Hindlimb muscle (tissue), 1 donor: ENCODE data around the gene MGAT5B. TPM values are rescaled to one million over a fixed set of nuclear protein-coding genes. Genes with fewer than 3 reads are reported as not detected.
"Not testable (repeated sequence)": the region's sequence is repeated elsewhere in the genome, so short reads cannot be mapped to it uniquely, and the experiment has no call there.

ENCODE experiments used
- DNase-seq: peaks from one replicate; pipeline ENCODE4 v3.0.0-alpha.2; 2013
- polyA plus RNA-seq: library from polyadenylated mRNA; unstranded; fragments of 120-200 nt; gene quantifications from one replicate; pipeline ENCODE4 v1.2.1, GENCODE V29; 2013; ENCODE audit not compliant: insufficient read length

The MGAT5B gene, protein sequence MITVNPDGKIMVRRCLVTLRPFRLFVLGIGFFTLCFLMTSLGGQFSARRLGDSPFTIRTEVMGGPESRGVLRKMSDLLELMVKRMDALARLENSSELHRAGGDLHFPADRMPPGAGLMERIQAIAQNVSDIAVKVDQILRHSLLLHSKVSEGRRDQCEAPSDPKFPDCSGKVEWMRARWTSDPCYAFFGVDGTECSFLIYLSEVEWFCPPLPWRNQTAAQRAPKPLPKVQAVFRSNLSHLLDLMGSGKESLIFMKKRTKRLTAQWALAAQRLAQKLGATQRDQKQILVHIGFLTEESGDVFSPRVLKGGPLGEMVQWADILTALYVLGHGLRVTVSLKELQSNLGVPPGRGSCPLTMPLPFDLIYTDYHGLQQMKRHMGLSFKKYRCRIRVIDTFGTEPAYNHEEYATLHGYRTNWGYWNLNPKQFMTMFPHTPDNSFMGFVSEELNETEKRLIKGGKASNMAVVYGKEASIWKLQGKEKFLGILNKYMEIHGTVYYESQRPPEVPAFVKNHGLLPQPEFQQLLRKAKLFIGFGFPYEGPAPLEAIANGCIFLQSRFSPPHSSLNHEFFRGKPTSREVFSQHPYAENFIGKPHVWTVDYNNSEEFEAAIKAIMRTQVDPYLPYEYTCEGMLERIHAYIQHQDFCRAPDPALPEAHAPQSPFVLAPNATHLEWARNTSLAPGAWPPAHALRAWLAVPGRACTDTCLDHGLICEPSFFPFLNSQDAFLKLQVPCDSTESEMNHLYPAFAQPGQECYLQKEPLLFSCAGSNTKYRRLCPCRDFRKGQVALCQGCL
- polyA plus RNA-seq, result 1.0 TPM

DNA sequence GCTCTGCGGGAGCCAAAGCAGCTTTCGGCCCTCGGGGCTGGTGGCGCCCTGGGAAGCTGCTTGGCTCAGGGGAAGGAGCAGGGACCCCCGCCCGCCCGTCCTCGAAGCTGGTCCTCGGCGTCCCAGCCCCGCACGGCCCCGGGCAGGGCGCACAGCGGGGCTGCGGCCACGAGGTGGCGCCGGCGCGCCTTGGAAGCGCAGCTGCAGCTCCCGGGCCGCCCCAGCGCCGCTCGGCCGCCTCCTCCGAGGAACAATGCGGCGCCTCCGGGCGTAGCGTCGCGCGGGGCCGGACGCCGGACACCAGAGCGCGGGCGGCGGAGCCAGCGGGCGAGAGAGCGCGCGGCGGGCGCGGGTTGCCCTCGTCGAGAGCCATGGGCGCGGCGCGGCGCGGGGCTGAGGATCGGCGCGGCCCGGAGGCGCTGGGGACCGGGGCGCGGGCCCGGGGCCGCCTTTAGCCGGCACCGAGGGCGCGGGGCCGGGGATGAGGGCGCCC is at the start of gene MGAT5B:
MGAT5B (plus strand) TSS at position 229 of the 493 bp plus-strand sequence. CDS start 626 bp downstream, outside the sequence.
- peak; percentile 90 for DNase-seq

DNA sequence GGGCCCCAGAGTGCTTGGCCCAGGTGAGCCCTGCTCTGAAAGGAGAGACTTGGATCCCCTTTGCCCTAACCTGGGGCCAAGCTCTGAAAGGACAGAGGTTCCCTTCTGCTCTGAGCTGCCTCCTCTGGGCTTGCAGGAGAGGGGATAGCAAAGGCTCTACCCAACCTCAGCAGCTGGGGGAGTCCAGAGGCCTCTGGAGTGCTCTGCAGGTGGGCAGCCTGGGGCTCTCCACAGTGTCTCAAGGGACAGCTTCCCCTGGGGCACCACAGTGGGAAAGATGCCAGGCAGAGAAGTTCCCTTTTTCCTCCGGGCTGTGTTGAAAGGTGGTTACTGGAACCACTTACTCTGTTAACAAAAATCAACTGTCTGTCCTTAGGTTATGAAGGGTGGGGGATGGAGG is 48.2 kb upstream of the MGAT5B start:
- DNase-seq, result no peak

DNA sequence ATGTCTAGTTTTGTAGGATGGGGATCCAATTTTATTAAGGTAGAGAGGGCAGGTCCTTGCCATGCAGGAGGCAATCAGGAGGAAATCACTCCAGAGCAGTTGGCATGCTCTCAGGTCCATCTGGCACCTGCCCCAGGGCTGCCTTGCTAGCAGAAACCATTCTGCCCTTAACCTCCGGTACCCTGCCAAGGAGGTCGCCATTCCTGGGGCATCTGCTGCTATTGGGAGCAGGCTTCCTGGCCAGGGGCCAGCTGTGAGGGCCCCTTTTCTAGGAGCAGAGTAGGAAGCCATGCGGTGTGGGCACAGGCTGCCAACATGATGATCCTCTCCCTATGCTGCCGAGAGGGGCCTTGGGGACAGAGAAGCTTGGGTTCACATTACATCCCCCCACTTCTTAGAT is 47.6 kb upstream of the MGAT5B start:
- no peak for DNase-seq

DNA sequence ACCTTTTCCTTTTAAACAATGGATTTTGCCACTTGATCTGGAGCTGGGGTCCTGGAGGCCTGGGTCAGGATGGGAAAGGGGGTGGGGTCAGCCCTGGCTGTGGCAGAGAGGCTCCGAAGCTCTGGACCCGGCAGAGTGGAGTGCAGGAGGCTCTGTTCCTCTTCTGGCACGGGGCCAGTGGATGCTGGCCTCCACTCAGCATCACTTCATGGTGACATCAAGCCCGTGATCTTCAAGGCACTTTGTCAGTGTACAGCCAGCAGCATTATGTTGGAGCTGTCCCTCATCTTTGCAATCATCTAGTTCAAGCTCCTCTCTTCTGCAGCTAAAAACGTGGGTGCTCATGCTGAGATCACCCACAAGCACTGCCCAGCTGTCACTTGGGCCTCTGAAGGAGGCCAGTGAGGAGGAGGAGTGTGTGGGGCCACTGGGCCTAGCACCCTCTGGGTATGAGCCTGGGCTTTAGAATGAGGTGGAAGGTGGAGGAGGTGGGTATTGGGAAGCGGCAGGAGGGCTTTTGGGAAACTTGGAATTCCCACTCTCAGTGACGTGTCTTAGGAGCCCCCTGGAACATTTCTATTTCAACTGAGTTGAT is 45.9 kb upstream of the MGAT5B start:
- no peak for DNase-seq

DNA sequence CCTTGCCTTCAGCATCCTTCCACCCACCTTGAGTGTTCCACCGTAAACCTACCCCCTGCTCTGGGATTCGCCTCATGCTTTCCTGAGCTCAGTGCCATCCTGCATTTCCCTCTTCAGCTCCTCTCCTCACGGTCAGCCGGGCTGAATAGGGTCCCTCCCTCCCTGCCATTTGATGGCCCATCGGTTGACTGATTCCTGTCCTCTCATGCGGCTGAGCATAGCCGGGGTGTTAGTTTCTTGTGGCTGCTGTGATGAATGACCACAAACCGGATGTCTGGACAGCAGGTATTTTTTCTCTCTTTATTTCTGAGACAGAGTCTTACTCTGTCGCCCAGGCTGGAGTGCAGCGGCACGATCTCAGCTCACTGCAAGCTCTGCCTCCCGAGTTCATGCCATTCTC is 44.1 kb upstream of the MGAT5B start:
- DNase-seq, result no peak

DNA sequence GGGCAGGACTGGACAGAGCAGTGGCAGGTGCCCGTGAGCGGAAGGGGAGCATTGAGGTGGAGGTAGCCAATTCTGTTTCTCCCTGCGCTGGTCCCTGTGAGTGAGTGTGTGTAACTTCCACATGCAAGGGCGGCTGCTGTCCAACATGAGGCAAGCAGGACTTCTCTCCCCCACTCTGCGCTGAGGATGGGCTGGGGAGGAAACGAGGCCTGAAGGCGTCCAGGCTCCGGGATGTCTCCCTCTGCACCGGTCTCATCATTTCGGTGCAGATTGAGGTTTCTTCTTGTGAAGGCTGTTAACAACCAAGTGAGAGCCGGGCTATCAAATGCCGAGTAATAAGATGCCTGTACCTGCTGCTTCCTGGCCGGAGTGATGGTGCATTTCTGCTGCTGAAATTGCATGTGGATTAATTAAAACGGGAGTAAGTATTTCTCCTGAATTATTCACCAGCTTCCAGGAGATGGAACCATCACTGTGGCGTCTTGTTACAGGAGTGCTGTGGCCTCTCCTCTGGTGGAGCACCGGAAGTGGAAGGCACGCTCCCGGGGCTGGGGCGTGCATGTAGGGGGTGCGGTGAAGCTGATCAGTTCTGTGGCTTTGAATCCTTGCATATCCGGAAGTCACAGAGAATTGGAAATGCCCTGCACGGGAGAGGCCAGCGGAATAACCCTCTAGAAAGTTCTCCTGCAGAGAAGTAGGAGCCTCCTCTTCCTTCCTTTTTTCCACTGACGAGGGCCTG is 41.7 kb upstream of the MGAT5B start:
- no peak for DNase-seq

DNA sequence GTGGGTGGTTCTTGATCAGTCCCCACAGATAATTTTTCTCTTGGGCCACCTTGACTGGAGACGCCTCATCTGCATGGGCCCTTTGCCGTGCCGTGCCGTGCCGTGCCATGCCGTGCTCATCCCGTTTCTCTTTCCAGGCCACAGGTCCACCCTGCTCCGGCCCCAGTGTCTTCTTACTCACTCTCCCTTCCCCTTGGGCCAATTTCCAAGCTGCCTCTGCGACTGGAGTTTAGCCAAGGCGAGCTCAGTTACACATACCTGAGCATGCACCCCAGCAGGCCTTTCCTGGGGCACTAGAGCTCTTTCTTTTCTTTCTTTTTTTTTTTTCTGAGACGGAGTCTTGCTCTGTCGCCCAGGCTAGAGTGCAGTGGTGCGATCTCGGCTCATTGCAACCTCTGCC is 40.5 kb upstream of the MGAT5B start:
- no peak for DNase-seq

DNA sequence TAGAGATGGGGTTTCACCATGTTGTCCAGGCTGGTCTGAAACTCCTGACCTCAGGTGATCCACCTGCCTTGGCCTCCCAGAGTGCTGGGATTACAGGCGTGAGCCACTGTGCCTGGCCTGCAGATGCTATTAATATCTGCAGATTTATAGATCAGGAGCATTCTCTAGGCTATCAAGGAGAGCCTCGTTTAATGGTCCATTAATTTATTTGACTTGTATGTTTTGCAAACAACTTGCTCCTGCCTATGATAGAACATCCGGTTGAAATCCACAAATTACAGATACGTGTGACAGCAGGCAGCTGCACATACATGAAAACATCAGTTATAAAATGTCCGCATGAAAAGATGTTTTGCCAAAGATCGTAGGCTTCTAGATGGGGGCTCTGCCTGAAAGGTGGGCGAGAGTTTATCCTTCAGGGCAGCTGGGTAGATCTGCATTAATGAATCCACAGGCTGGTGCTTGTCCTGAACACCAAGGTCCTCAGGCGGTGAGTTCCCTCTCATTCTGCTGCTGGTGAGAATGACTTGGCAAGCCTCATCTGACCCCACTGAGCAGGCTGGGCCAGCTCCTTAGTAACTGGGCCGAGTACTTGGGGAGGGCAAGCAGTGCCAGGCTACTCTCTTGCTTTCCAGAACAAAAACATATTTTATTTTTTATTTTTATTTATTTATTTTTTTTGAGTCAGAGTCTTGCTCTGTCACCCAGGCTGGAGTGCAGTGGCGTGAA is 37.1 kb upstream of the MGAT5B start:
- no peak for DNase-seq

DNA sequence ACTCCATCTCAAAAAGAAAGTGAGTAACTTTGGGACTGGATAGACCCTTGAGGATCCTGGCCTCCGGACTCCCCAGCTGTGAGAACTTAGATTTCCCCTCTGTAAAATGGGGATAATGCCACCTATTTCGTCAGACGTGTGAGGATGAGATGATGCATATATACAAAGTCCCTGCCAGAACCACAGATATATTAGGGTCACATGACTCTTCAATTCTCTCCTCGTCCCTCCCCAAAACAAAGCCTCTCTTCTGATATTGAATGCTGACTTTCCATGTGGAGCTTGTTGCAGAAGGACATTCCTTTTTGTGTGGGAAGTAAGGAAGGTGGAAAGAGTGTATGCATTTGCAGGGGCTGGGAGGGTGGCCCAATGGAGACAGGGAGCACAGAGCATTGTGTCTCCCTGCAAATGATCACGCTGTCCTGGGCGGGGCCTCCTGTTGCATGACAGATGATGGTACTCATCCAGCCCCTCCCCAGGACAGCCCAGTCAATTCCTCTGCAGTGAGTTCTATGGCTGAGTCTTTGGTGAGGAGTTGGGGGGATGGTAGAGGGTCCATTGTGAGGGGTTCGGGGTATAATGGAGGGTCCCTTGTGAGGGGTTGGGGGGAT is 35.1 kb upstream of the MGAT5B start:
- no peak for DNase-seq

DNA sequence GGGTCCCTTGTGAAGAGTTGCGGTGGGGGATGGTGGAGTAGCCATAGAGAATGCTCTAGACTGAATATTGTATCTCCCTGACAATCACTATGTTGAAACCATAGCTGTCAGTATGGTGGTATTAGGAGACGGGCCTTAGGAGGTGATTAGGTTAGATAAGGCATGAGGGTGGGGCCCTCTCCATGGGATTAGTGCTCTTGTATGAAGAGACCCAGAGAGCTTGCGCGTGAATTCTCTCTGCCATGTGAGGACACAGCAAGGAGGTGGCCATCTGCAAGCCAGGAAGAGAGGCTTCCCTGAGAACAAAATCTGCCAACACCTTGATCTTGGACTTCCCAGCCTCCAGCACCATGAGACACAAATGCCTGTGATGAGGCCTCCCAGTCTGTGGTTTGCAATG is 34.5 kb upstream of the MGAT5B start:
- DNase-seq, result no peak

DNA sequence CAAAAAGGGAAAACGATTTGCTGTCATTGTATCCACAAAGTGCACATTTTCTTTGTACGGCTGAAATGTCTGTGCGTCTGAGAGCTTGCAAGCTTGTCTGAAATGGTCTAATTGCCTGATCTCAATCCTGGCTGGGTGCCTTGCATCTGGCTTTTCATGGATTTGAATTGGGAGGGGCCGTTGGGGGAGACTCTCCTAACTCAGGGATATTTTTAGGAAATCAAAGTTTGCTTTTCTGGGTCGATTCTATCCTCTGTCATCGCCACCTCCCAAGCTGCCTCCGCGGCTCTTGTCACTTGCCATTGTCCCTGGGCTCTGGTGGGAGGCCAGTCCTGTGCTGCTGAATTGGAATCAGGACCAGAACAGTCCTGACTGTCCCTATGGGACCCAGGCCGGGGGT is 33.3 kb upstream of the MGAT5B start:
- DNase-seq, result peak; percentile 65

DNA sequence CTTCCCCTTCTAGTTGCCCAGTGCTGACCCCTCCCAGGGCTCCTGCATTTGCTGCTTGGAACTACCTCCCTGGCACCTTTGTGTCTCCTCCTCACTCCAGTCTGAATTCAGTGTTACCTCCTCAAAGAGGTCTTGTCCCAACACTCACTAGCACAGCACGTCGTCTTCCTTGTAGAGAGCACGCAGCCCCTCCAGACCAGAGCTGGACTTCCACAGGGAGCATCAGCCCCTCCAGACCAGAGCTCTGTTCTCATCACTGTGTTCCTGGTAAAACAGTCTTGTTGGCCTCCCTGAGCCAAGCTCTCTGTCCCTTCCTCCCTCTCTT is 27.8 kb upstream of the MGAT5B start:
- no peak for DNase-seq

DNA sequence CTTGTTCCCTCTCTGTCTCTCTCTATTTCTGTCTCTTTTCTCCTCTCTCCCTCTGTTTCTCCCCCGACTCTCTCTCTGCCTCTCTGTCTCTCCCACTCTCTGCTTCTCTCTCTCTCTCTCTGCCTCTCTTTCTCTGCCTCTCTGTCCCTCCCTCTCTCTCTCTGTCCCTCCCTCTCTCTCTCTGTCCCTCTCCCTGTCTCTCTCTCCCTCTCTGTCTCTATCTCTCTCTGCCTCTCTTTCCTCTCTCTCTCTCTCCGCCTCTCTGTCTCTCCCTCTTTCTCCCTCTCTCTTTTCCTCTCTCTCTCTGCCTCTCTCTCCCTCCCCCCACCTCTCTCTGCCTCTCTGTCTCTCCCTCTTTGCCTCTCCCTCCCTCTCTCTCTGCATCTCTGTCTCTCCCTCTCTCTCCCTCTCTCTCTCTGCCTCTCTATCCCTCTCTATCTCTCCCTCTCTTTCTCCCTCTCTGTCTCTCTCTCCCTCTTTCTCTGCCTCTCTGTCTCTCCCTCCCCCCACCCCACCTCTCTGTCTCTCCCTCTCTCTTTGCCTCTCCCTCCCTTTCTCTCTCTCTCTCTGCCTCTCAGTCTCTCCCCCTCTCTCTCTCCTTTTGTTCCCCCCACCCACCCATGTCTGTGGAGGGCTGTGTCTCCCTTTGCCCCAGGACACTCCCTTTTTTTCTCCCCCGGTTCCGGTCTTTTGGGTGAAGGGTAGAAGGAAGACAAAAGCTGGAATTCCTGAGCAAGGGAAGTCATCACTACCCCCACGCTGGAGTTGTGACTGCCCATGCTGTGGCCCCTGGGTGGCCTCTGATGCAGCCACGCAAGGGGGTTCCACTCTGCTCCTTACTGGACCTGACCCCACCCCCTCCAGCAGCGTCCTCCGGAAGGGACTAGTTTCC is 27.1 kb upstream of the MGAT5B start:
- no peak for DNase-seq

DNA sequence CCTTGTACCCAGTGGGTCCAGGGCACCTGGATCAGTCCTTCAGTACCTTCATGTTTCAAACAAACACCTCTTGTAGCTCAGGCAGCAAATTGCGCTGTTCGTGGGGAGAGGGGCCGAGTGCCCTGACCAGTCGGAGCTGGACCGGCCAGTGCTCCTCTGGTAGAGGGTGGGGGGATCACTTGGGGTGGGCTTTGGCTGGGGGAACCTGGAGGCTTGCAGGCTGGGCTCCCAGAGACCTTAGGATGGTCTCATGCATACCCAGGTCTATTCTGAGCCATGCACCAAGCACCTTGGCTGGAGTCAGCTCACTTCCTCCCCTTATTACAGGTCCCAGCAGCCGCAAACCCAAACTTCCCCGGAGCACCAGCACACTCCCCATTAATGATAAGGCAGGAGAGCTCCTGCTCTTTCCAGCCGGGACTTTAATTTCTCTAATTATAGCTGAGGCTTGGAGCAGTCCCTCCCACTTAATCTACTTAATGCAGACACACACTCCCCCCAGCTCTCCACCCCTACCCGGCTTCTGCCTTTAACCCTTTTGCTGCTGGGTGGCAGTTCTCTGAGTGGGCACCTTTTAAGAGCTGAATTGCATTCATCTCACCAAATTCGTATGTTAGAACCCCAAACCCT is 26.3 kb upstream of the MGAT5B start:
- DNase-seq, result no peak

DNA sequence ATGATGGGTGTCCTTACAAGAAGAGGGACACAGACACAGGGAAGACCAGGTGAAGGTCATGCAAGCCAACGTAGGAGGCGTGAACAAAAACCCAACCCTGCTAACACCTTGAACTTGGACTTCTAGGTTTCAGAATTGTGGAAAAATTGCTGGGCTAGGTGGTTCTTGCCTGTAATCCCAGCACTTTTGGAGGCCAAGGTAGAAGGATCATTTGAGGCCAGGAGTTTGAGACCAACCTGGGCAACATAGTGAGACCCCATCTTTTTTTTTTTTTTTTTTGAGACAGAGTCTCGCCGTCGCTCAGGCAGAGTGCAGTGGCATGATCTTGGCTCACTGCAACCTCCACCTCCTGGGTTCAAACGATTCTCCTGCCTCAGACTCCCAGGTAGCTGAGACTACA is 25.1 kb upstream of the MGAT5B start:
- DNase-seq, result not testable (repeated sequence)

DNA sequence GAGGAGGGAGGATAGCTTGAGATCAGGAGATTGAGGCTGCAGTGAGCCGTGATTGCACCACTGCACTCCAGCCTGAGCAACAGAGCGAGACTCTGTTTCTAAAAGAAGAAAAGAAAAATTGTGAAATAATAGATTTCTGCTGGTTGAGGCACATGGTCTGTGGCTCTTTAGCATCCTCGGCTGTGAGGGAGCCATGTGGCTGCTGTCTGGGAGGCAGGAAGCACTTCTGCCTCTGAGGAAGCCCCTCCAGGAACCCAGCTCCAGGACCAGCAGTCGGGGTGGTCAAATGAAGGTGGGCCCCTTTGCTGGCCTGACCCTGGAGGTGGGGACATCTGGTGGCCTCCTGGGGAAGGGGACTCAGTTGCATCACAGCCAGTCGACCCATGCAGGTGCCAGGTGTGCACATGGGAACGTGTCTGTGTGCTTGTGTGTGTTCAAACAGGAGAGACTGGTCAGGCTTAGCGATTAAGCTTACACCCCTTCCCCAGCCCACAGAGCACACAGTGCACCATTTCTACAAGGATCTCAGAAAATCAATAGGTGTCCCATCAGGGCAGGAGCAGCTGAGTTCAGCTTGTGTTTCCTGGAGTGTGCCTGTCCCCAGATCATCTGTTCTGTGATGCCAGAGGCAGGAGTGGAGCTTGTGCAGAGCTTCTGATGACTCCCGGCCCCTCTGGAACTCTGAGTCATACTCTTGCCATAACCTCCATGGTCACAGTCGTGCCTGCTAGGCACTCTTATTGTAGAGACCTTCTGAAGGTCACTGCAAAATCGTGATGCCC is 24.3 kb upstream of the MGAT5B start:
- DNase-seq, result no peak

DNA sequence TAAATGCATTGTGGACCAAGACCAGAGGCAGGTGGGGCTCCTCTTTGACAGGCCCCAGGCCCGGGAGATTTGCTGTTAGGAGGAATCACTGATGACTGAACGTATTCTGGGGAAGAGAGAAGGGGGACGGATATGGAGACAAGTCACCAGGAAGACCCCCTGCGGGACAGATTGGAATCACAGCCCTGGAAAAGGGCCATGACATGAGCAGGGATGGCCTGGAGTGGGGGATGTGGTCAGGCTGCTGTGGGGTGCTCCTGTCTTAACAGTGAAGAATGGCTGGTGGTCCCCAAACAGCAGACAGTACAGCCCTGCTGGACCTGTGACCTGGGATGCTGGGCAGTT is 23.7 kb upstream of the MGAT5B start:
- DNase-seq, result no peak

DNA sequence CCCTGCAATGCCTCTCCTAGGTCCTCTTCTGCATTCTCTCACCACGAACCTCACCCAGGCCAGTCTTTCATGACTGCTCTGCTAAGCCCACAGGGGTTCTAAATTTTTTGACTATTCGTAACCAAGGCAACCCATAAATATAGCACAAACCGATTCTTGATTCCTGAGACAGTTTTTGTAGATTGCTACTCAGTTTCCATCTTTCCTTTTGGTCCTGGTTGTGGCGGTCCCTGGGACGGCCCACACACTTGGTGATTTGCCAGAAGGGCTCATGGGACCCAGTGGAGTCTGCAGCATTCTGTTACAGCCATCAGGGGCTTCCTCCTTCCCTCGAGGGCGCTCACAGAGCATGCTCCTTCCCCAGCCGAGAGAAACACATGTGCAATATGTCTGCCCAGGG is 23.4 kb upstream of the MGAT5B start:
- DNase-seq, result no peak

DNA sequence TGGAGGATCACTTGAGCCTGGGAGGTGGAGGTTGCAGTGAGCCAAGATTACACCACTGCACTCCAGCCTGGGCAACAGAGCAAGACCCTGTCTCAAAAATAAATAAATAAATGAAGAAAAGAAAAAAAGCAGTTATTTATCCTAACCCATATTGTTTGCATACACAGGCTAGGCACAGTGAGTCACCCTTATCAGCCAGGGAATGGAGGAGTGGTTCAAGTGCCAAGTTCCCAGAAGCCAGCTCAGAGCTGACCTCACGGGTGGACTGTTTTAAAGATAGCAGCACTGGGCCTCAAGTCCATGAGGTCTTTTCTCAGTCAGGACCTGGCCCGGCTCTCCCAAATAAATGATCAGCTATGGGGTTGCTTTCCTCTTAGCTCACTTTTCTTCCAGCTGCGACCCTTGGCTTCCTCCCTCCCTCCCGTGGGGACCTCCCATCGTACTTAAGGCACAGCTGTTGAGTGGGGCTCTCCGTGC is 22.6 kb upstream of the MGAT5B start:
- DNase-seq, result no peak
